ENCODE measurements around the gene TMEM132D. TPM values are rescaled to one million over a fixed set of nuclear protein-coding genes. Genes with fewer than 3 reads are reported as not detected.

TMEM132D gene
- total and polyA plus RNA-seq, 7 donors = 0.01 TPM; not detected in 6

- Histone ChIP-seq H3K27ac (no peak overlapping the region), H3K4me1 (no peaks in the 10 kb centered on the region), H3K9me3 (peaks cover 3% of the 10 kb centered on the region), H3K4me3 (no peak overlapping the region), H3K36me3 (ENCODE audit: insufficient read depth in 1 of 2, low read depth in 1 of 2) (no peaks in the 10 kb centered on the region), H3K27me3 (ENCODE audit: insufficient read depth in 3 of 3, low read length in 2 of 3) (peaks cover 0 to 3% (median 0%) of the 10 kb centered on the region in 3 donors)
- DNase-seq (no peak), ATAC-seq (no peak)
- intact Hi-C loops (cut with DNase I) = no loop called here
- 27 to 62% (median 36%) methylated on average over 2 of the region's 2 CpGs for WGBS, 3 donors
- no peak for TF ChIP-seq CTCF (IDR thresholded peaks at IDR 0.05)
Measured at GRCh38 chr12:129310346-129310745, 593.5 kb downstream of the TMEM132D start.

GRCh38 chr12:129305851-129306250, 598.0 kb downstream of the TMEM132D start:
- Histone ChIP-seq H3K4me3 (no peak overlapping the region), H3K27me3 (ENCODE audit: insufficient read depth in 3 of 3, low read length in 2 of 3) (peaks cover 0 to 3% (median 0%) of the 10 kb centered on the region in 3 donors), H3K4me1 (no peaks in the 10 kb centered on the region), H3K27ac (no peak overlapping the region), H3K36me3 (ENCODE audit: insufficient read depth in 1 of 2, low read depth in 1 of 2) (no peaks in the 10 kb centered on the region), H3K9me3 (no peaks in the 10 kb centered on the region)
- no peak for DNase-seq
- intact Hi-C loops (cut with DNase I) = no loop called here
- 71 to 72% (median 71%) methylated on average over 4 of the region's 4 CpGs for WGBS, 3 donors
- ATAC-seq = no peak
- TF ChIP-seq CTCF (IDR thresholded peaks at IDR 0.05) = no peak

GRCh38 chr12:129304529-129304928, 599.3 kb downstream of the TMEM132D start:
- no peak for TF ChIP-seq CTCF (IDR thresholded peaks at IDR 0.05)
- Histone ChIP-seq H3K4me1 (no peaks in the 10 kb centered on the region), H3K27ac (no peak overlapping the region), H3K4me3 (no peak overlapping the region), H3K36me3 (ENCODE audit: insufficient read depth in 1 of 2, low read depth in 1 of 2) (no peaks in the 10 kb centered on the region), H3K9me3 (no peaks in the 10 kb centered on the region), H3K27me3 (ENCODE audit: insufficient read depth in 3 of 3, low read length in 2 of 3) (peaks cover 0 to 3% (median 0%) of the 10 kb centered on the region in 3 donors)
- WGBS, 3 donors = 90 to 92% (median 90%) methylated on average over 7 of the region's 7 CpGs
- no peak for DNase-seq
- intact Hi-C loops (cut with DNase I) = no loop called here
- no peak for ATAC-seq

GRCh38 chr12:129300011-129300410, 603.8 kb downstream of the TMEM132D start:
- H3K9me3 ChIP-seq = no peaks in the 10 kb centered on the region
- no peak for DNase-seq
- H3K27me3 ChIP-seq (ENCODE audit: insufficient read depth in 3 of 3, low read length in 2 of 3) = no peaks in the 10 kb centered on the region
- intact Hi-C loops (cut with DNase I) = no loop called here
- H3K27ac ChIP-seq = no peak overlapping the region
- no peak for ATAC-seq
- 81 to 84% (median 83%) methylated on average over 8 of the region's 8 CpGs for WGBS, 3 donors
- no peak for TF ChIP-seq CTCF (IDR thresholded peaks at IDR 0.05)
- no peak overlapping the region for H3K4me3 ChIP-seq
- H3K36me3 ChIP-seq (ENCODE audit: insufficient read depth in 1 of 2, low read depth in 1 of 2) = no peaks in the 10 kb centered on the region
- no peaks in the 10 kb centered on the region for H3K4me1 ChIP-seq

- Histone ChIP-seq H3K36me3 (ENCODE audit: insufficient read depth in 1 of 2, low read depth in 1 of 2) (no peaks in the 10 kb centered on the region), H3K9me3 (no peaks in the 10 kb centered on the region), H3K27me3 (ENCODE audit: insufficient read depth in 3 of 3, low read length in 2 of 3) (no peaks in the 10 kb centered on the region), H3K4me3 (no peak overlapping the region), H3K27ac (no peak overlapping the region), H3K4me1 (no peaks in the 10 kb centered on the region)
- DNase-seq = no peak
- intact Hi-C loops (cut with DNase I) = no loop called here
- 89 to 93% (median 89%) methylated on average over 5 of the region's 5 CpGs for WGBS, 3 donors
- no peak for ATAC-seq
- TF ChIP-seq CTCF (IDR thresholded peaks at IDR 0.05) = no peak
Measured at GRCh38 chr12:129298921-129299320, 604.9 kb downstream of the TMEM132D start.

Data from psoas muscle (tissue), 8 donors.